Smooth muscle cell (in vitro differentiated cells): ENCODE results near the gene ENPP6. TPM values are rescaled to one million over a fixed set of nuclear protein-coding genes. Genes with fewer than 3 reads are reported as not detected.

Experiments used
- DNase-seq: peaks from one replicate; lab custom pipeline; 2025; ENCODE audit not compliant: unreplicated experiment; lab: John Stamatoyannopoulos, UW
- H2AFZ ChIP-seq: fragments of 200-600 bp; sonication (generic); 2 replicates; pipeline ENCODE4 v1.6.0; 2016; ENCODE audit warnings: antibody characterized with exemption, low read depth, mild to moderate bottlenecking
- H3F3A ChIP-seq: fragments of 200-600 bp; sonication (generic); 2 replicates; pipeline ENCODE4 v1.6.0; 2017; ENCODE audit warnings: antibody characterized with exemption, low read depth
- H3K27ac ChIP-seq: fragments of 200-600 bp; sonication (generic); 2 replicates; pipeline ENCODE4 v1.5.1; 2016; ENCODE audit warnings: low read depth, mild to moderate bottlenecking
- H3K27me3 ChIP-seq: fragments of 200-600 bp; sonication (generic); 2 replicates; pipeline ENCODE4 v1.6.1; 2016; ENCODE audit warnings: low read depth, mild to moderate bottlenecking
- H3K36me3 ChIP-seq: fragments of 200-600 bp; sonication (generic); 2 replicates; pipeline ENCODE4 v1.5.1; 2016; ENCODE audit warnings: low read depth
- H3K4me1 ChIP-seq: fragments of 200-600 bp; sonication (generic); 2 replicates; pipeline ENCODE4 v1.5.1; 2016; ENCODE audit warnings: low read depth
- H3K4me2 ChIP-seq: fragments of 200-600 bp; sonication (generic); 2 replicates; pipeline ENCODE4 v1.6.0; 2016; ENCODE audit warnings: mild to moderate bottlenecking
- H3K4me3 ChIP-seq: fragments of 200-600 bp; sonication (generic); 2 replicates; pipeline ENCODE4 v1.5.1; 2016; ENCODE audit warnings: mild to moderate bottlenecking
- H3K79me2 ChIP-seq: fragments of 200-600 bp; sonication (generic); 2 replicates; pipeline ENCODE4 v1.6.0; 2016; ENCODE audit warnings: low read depth, mild to moderate bottlenecking
- H3K9ac ChIP-seq: fragments of 200-600 bp; sonication (generic); 2 replicates; pipeline ENCODE4 v1.6.0; 2016; ENCODE audit warnings: low read depth
- H3K9me3 ChIP-seq: fragments of 200-600 bp; sonication (generic); replicated peaks from 2 replicates; pipeline ENCODE4 v1.5.1; 2016; ENCODE audit warnings: low read depth
- H4K20me1 ChIP-seq: fragments of 200-600 bp; sonication (generic); 2 replicates; pipeline ENCODE4 v1.6.0; 2016; ENCODE audit warnings: low read depth
- CTCF ChIP-seq: fragments of 200-600 bp; sonication (generic); IDR thresholded peaks from 2 replicates; pipeline ENCODE4 v1.5.1; 2017; ENCODE audit warnings: borderline replicate concordance, mild to moderate bottlenecking, antibody characterized with exemption; ENCODE audit not compliant: insufficient read depth, poor library complexity, severe bottlenecking
- WGBS: methylation state at CpG from one replicate; pipeline ENCODE4 v1.1.7; 2016; ENCODE audit warnings: low lambda C conversion rate; 5-methylcytosine and 5-hydroxymethylcytosine counted together
- polyA plus RNA-seq: library from polyadenylated mRNA; unstranded; fragments of >200 nt; fragmentation: Nextera tagmentation; extraction: Ambion mirVana; gene quantifications from 2 replicates; pipeline ENCODE4 v1.2.1, GENCODE V29; 2016
- total RNA-seq: library from RNA; depleted of rRNA; stranded (reverse); fragments of >200 nt; gene quantifications from 2 replicates; pipeline ENCODE4 v1.2.3, GENCODE V29; 2014

Gene ENPP6
- total RNA-seq = 1.6 TPM in 1 of 2 replicates, not detected in the other
- polyA plus RNA-seq = not detected in 2 replicates

GRCh38 chr4:184217634-184218033 lies at the start of gene ENPP6:
TSS of gene ENPP6 (minus strand) at chr4:184217873. CDS start at chr4:184217819, 54 bp downstream.
- Histone ChIP-seq H3K36me3 (no peaks in the 10 kb centered on the region), H4K20me1 (no peaks in the 10 kb centered on the region), H3K79me2 (no peaks in the 10 kb centered on the region), H3K9me3 (no peaks in the 10 kb centered on the region), H3F3A (no peaks in the 10 kb centered on the region), H3K9ac (no peak within 1 kb of the TSS), H3K4me1 (no peaks in the 10 kb centered on the region), H2AFZ (no peak within 1 kb of the TSS), H3K27ac (no peak within 1 kb of the TSS), H3K4me3 (no peak within 1 kb of the TSS), H3K27me3 (no peaks in the 10 kb centered on the region), H3K4me2 (no peak within 1 kb of the TSS)
- no peak for DNase-seq
- WGBS = 89% methylated on average over 8 of the region's 8 CpGs
- TF ChIP-seq CTCF = no peak

- no peak overlapping the region for H3K9ac ChIP-seq
- WGBS = 95% methylated on average over 1 of the region's 1 CpG
Measured at GRCh38 chr4:184267206-184267608, 49.5 kb upstream of the ENPP6 start.

GRCh38 chr4:184265546-184266351 lies 48.1 kb upstream of the ENPP6 start:
- WGBS = 72% methylated on average over 16 of the region's 16 CpGs
- Histone ChIP-seq H3K4me1 (peaks cover 9% of the 10 kb centered on the region), H3K36me3 (no peaks in the 10 kb centered on the region), H3K79me2 (no peaks in the 10 kb centered on the region), H3K4me3 (no peak overlapping the region), H3K27ac (no peak overlapping the region), H4K20me1 (no peaks in the 10 kb centered on the region), H3K9ac (no peak overlapping the region), H2AFZ (no peak overlapping the region), H3K4me2 (peak overlapping the region; percentile 50), H3K9me3 (no peaks in the 10 kb centered on the region), H3K27me3 (no peaks in the 10 kb centered on the region), H3F3A (peaks cover 5% of the 10 kb centered on the region)
- TF ChIP-seq CTCF = no peak
- no peak for DNase-seq

More at GRCh38 chr4:184267206-184267608, 49.5 kb upstream of the ENPP6 start:
- Histone ChIP-seq H3K4me1 (peaks cover 9% of the 10 kb centered on the region), H3K9me3 (no peaks in the 10 kb centered on the region), H3K27me3 (no peaks in the 10 kb centered on the region), H3K4me3 (no peak overlapping the region), H2AFZ (no peak overlapping the region), H3F3A (peaks cover 5% of the 10 kb centered on the region), H3K79me2 (no peaks in the 10 kb centered on the region), H3K36me3 (no peaks in the 10 kb centered on the region), H3K4me2 (no peak overlapping the region), H4K20me1 (no peaks in the 10 kb centered on the region), H3K27ac (no peak overlapping the region)
- no peak for DNase-seq
- TF ChIP-seq CTCF = no peak
